GM23338 (cell line): ENCODE measurements around the gene FTO. TPM values are rescaled to one million over a fixed set of nuclear protein-coding genes. Genes with fewer than 3 reads are reported as not detected.

Experiments used
- ATAC-seq: fragments of 200-7000 bp; cut with Tn5 transposase; 3 replicates; pipeline ENCODE4 v1.9.1; 2020
- DNase-seq: peaks from one replicate; pipeline ENCODE4 v3.0.0-alpha.2; 2015; ENCODE audit warnings: low spot score
- H2AFZ ChIP-seq: fragments of 200-600 bp; sonication (generic); 2 replicates; pipeline ENCODE4 v1.8.0; 2016; ENCODE audit warnings: antibody characterized with exemption, mild to moderate bottlenecking, moderate library complexity
- H3F3A ChIP-seq: fragments of 200-600 bp; sonication (generic); replicated peaks from 2 replicates; pipeline ENCODE4 v1.8.0; 2017; ENCODE audit warnings: antibody characterized with exemption, mixed run types, low read depth
- H3K27ac ChIP-seq: fragments of 200-600 bp; sonication (generic); 2 replicates; pipeline ENCODE4 v1.6.1; 2016; ENCODE audit warnings: low read depth
- H3K27me3 ChIP-seq: fragments of 200-600 bp; sonication (generic); 2 replicates; pipeline ENCODE4 v1.8.0; 2016; ENCODE audit warnings: mild to moderate bottlenecking, mixed run types, moderate library complexity; ENCODE audit not compliant: insufficient read depth
- H3K36me3 ChIP-seq: fragments of 200-600 bp; sonication (generic); 2 replicates; pipeline ENCODE4 v1.8.0; 2016; ENCODE audit warnings: mild to moderate bottlenecking; ENCODE audit not compliant: insufficient read depth
- H3K4me1 ChIP-seq: fragments of 200-600 bp; sonication (generic); 2 replicates; pipeline ENCODE4 v1.8.0; 2016; ENCODE audit warnings: mild to moderate bottlenecking, moderate library complexity; ENCODE audit not compliant: insufficient read depth
- H3K4me2 ChIP-seq: fragments of 200-600 bp; sonication (generic); 2 replicates; pipeline ENCODE4 v1.7.1; 2017; ENCODE audit warnings: mixed run types
- H3K4me3 ChIP-seq: fragments of 200-600 bp; sonication (generic); 2 replicates; pipeline ENCODE4 v1.6.1; 2016; ENCODE audit warnings: mixed run types
- H3K79me2 ChIP-seq: fragments of 200-600 bp; sonication (generic); replicated peaks from 2 replicates; pipeline ENCODE4 v1.8.0; 2017; ENCODE audit warnings: mild to moderate bottlenecking; ENCODE audit not compliant: insufficient read depth
- H3K9me2 ChIP-seq: fragments of 200-600 bp; sonication (generic); 2 replicates; pipeline ENCODE4 v1.8.0; 2017; ENCODE audit not compliant: insufficient read depth
- H4K20me1 ChIP-seq: fragments of 200-600 bp; sonication (generic); replicated peaks from 2 replicates; pipeline ENCODE4 v1.8.0; 2017; ENCODE audit warnings: mild to moderate bottlenecking; ENCODE audit not compliant: insufficient read depth
- H3K27ac Mint-ChIP-seq: 2 replicates; pipeline ENCODE4 v1.8.0; 2020; ENCODE audit warnings: inconsistent platforms, mild to moderate bottlenecking, moderate library complexity, mixed read lengths
- H3K27me3 Mint-ChIP-seq: 3 replicates; pipeline ENCODE4 v1.8.0; 2022; ENCODE audit warnings: low read depth, mild to moderate bottlenecking, moderate library complexity, mixed read lengths, inconsistent platforms; ENCODE audit not compliant: insufficient read depth, poor library complexity
- H3K36me3 Mint-ChIP-seq: 3 replicates; pipeline ENCODE4 v1.8.0; 2021; ENCODE audit warnings: low read depth, mild to moderate bottlenecking, inconsistent platforms, moderate library complexity, mixed read lengths
- H3K4me1 Mint-ChIP-seq: 3 replicates; pipeline ENCODE4 v1.8.0; 2020; ENCODE audit warnings: mild to moderate bottlenecking, inconsistent platforms, mixed read lengths
- H3K4me3 Mint-ChIP-seq: 3 replicates; pipeline ENCODE4 v1.8.0; 2021; ENCODE audit warnings: moderate library complexity, mild to moderate bottlenecking, inconsistent platforms, mixed read lengths
- H3K9me3 Mint-ChIP-seq: 3 replicates; pipeline ENCODE4 v1.8.0; 2020; ENCODE audit warnings: moderate library complexity, mild to moderate bottlenecking, inconsistent platforms, mixed read lengths
- CREB1 ChIP-seq: fragments of 250-450 bp; sonication (Bioruptor Pico); IDR thresholded peaks from 2 replicates; pipeline ENCODE4 v1.5.0; 2020; ENCODE audit warnings: low read depth, mild to moderate bottlenecking, moderate library complexity
- EZH2 ChIP-seq: fragments of 200-600 bp; sonication (generic); IDR thresholded peaks from one replicate; pipeline ENCODE4 v1.8.0; 2017; ENCODE audit warnings: antibody characterized with exemption, mild to moderate bottlenecking, low read depth; ENCODE audit not compliant: unreplicated experiment
- EZH2phosphoT487 ChIP-seq: fragments of 200-600 bp; sonication (generic); IDR thresholded peaks from one replicate; pipeline ENCODE4 v1.8.1; 2018; ENCODE audit warnings: antibody characterized with exemption; ENCODE audit not compliant: unreplicated experiment
- JUNB ChIP-seq: IDR thresholded peaks from one replicate; pipeline ENCODE4 v1.6.1; 2016; ENCODE audit warnings: antibody characterized with exemption; ENCODE audit not compliant: unreplicated experiment
- POLR2AphosphoS5 ChIP-seq: IDR thresholded peaks from 2 replicates; pipeline ENCODE4 v1.6.1; 2016; ENCODE audit warnings: antibody characterized with exemption, low read depth
- REST ChIP-seq: IDR thresholded peaks from one replicate; pipeline ENCODE4 v1.6.1; 2018; ENCODE audit warnings: antibody characterized with exemption; ENCODE audit not compliant: unreplicated experiment
- ZNF331 ChIP-seq: fragments of 250-450 bp; sonication (Bioruptor Pico); IDR thresholded peaks from 2 replicates; pipeline ENCODE4 v1.5.0; 2020; ENCODE audit warnings: low read depth, mild to moderate bottlenecking, moderate library complexity
- ZNF462 ChIP-seq: fragments of 250-450 bp; sonication (Bioruptor Pico); IDR thresholded peaks from 2 replicates; pipeline ENCODE4 v1.5.0; 2020; ENCODE audit warnings: mild to moderate bottlenecking, moderate library complexity
- polyA plus RNA-seq: library from polyadenylated mRNA; unstranded; fragments of >200 nt; fragmentation: Nextera tagmentation; extraction: Ambion mirVana; gene quantifications from 2 replicates; pipeline ENCODE4 v1.2.1, GENCODE V29; 2016
- total RNA-seq: library from RNA; depleted of rRNA; stranded (reverse); fragments of >200 nt; shearing (Covaris generic); gene quantifications from 2 replicates; pipeline ENCODE4 v1.2.3, GENCODE V29; 2014

Gene FTO
- total and polyA plus RNA-seq, 2 experiments from 2014 or later: 17.7 to 69.6 TPM

DNA sequence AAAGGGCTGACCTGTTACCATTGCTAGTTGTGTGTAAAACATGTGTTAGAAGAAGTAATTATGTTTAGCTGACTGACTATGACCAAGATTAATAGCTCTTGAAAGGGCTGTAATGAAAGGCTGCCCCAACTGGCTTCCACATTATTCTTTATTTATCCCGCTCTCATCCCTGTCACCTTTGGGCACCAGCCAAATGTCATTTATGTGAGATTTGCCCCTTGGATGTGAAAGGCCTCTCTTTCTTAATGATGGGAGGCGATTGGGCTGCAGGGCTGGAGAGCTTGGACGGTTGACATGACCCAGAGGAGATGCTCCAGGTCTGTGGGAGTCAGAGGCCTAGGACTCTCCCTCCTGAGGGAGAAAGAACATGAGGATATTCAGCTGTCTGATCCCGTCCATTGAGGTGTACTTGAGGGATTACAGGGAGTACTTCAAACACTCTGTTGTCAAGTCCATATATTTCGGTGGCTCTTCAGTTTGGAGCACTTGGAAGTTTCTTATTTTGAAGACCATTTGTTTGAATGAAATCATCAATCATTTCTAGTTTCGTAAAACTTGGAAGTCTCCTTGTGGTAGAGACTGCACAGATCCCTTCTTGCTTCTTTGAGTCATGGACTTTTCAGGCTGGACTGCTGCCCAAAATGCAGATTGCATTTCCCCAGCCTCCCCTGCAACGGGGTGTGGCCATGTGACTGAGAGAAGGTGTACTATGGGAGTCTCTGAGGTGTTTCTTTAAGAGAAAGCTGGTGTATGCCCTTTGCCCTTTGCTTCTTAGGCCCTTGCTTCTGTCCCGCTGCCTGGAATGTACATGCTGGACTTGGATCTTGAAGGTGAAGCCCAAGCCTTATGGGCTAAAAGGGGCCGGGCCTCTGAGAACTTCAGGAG lies 51.3 kb downstream of the FTO start:
- Histone ChIP-seq H3K4me3 (no peak overlapping the region), H3K27me3 (no peaks in the 10 kb centered on the region), H3K4me1 (peaks cover 7% of the 10 kb centered on the region; the same call in 1 of the 2 replicates), H4K20me1 (no peaks in the 10 kb centered on the region; the same call in 1 of the 2 replicates), H3F3A (no peaks in the 10 kb centered on the region), H3K9me2 (no peaks in the 10 kb centered on the region), H3K36me3 (no peaks in the 10 kb centered on the region), H3K4me2 (no peak overlapping the region), H3K27ac (no peak overlapping the region), H3K79me2 (peaks cover 43% of the 10 kb centered on the region), H2AFZ (no peak overlapping the region)
- Mint-ChIP-seq H3K9me3 (no peaks in the 10 kb centered on the region; the same call in 2 of the 3 replicates), H3K4me1 (peaks cover 18% of the 10 kb centered on the region; the same call in 2 of the 3 replicates), H3K4me3 (no peak overlapping the region), H3K36me3 (no peaks in the 10 kb centered on the region; the same call in 1 of the 3 replicates), H3K27ac (peak overlapping the region; percentile 0; the same call in 1 of the 2 replicates), H3K27me3 (no peaks in the 10 kb centered on the region)
- TF ChIP-seq JUNB (no peak), EZH2phosphoT487 (no peak), POLR2AphosphoS5 (no peak), REST (no peak), CREB1 (no peak), EZH2 (no peak), ZNF331 (CRISPR knock-in tag) (no peak), ZNF462 (no peak)
- ATAC-seq (no peak), DNase-seq (no peak)
